Smooth muscle cell (in vitro differentiated cells): ENCODE measurements around the gene SYAP1. TPM values are rescaled to one million over a fixed set of nuclear protein-coding genes. Genes with fewer than 3 reads are reported as not detected.
A peak's percentile ranks its signal among the peaks of the same experiment; 100 is the strongest.
"Not testable (repeated sequence)": the region's sequence is repeated elsewhere in the genome, so short reads cannot be mapped to it uniquely, and the experiment has no call there.

Source experiments
- DNase-seq: peaks from one replicate; lab custom pipeline; 2025; ENCODE audit not compliant: unreplicated experiment; lab: John Stamatoyannopoulos, UW
- H2AFZ ChIP-seq: fragments of 200-600 bp; sonication (generic); 2 replicates; pipeline ENCODE4 v1.6.0; 2016; ENCODE audit warnings: antibody characterized with exemption, low read depth, mild to moderate bottlenecking
- H3F3A ChIP-seq: fragments of 200-600 bp; sonication (generic); 2 replicates; pipeline ENCODE4 v1.6.0; 2017; ENCODE audit warnings: antibody characterized with exemption, low read depth
- H3K27ac ChIP-seq: fragments of 200-600 bp; sonication (generic); 2 replicates; pipeline ENCODE4 v1.5.1; 2016; ENCODE audit warnings: low read depth, mild to moderate bottlenecking
- H3K27me3 ChIP-seq: fragments of 200-600 bp; sonication (generic); 2 replicates; pipeline ENCODE4 v1.6.1; 2016; ENCODE audit warnings: low read depth, mild to moderate bottlenecking
- H3K36me3 ChIP-seq: fragments of 200-600 bp; sonication (generic); 2 replicates; pipeline ENCODE4 v1.5.1; 2016; ENCODE audit warnings: low read depth
- H3K4me1 ChIP-seq: fragments of 200-600 bp; sonication (generic); 2 replicates; pipeline ENCODE4 v1.5.1; 2016; ENCODE audit warnings: low read depth
- H3K4me2 ChIP-seq: fragments of 200-600 bp; sonication (generic); 2 replicates; pipeline ENCODE4 v1.6.0; 2016; ENCODE audit warnings: mild to moderate bottlenecking
- H3K4me3 ChIP-seq: fragments of 200-600 bp; sonication (generic); 2 replicates; pipeline ENCODE4 v1.5.1; 2016; ENCODE audit warnings: mild to moderate bottlenecking
- H3K79me2 ChIP-seq: fragments of 200-600 bp; sonication (generic); 2 replicates; pipeline ENCODE4 v1.6.0; 2016; ENCODE audit warnings: low read depth, mild to moderate bottlenecking
- H3K9ac ChIP-seq: fragments of 200-600 bp; sonication (generic); 2 replicates; pipeline ENCODE4 v1.6.0; 2016; ENCODE audit warnings: low read depth
- H3K9me3 ChIP-seq: fragments of 200-600 bp; sonication (generic); replicated peaks from 2 replicates; pipeline ENCODE4 v1.5.1; 2016; ENCODE audit warnings: low read depth
- H4K20me1 ChIP-seq: fragments of 200-600 bp; sonication (generic); 2 replicates; pipeline ENCODE4 v1.6.0; 2016; ENCODE audit warnings: low read depth
- WGBS: methylation state at CpG from one replicate; pipeline ENCODE4 v1.1.7; 2016; ENCODE audit warnings: low lambda C conversion rate; 5-methylcytosine and 5-hydroxymethylcytosine counted together
- polyA plus RNA-seq: library from polyadenylated mRNA; unstranded; fragments of >200 nt; fragmentation: Nextera tagmentation; extraction: Ambion mirVana; gene quantifications from 2 replicates; pipeline ENCODE4 v1.2.1, GENCODE V29; 2016
- total RNA-seq: library from RNA; depleted of rRNA; stranded (reverse); fragments of >200 nt; gene quantifications from 2 replicates; pipeline ENCODE4 v1.2.3, GENCODE V29; 2014
- TF ChIP-seq, protein P1 (sequence below): fragments of 200-600 bp; sonication (generic); IDR thresholded peaks from 2 replicates; pipeline ENCODE4 v1.5.1; 2017; ENCODE audit warnings: borderline replicate concordance, mild to moderate bottlenecking, antibody characterized with exemption; ENCODE audit not compliant: insufficient read depth, poor library complexity, severe bottlenecking

SYAP1 gene
- total and polyA plus RNA-seq, 2 experiments from 2014 or later, result 52.3 to 52.8 TPM

DNA sequence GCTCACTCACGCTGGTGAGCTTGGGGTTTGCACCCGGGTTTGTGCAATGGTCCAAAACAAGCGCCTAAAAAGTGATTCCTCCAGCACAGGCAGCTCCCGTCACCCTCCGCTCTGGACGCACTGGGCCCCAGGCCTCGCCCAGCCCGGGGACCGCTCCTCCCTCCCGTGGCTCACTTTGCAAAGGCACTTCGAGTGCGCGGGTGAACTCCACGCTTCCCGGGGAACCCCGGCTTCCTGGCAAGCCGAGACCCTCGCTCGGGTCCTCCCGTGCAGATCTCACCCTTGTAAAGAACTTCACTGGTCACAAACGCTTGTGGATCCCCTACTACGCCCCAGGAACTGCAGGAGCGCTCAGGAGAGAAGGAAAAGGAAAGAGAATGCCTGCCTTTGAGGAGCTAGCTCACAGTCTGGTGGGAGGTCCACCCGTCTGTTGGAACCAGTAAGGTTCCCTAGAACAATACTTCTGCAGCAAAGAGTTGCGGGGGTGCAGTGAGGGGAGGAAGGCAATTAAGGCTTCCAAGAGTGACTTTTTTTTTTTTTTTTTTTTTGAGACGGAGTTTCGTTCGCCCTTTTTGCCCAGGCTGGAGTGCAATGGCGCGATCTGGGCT lies 6.8 kb upstream of the SYAP1 start, which contains the start of gene CTPS2:
CTPS2 (minus strand) TSS at position 122 of the 608 bp plus-strand sequence. CDS start 9,767 bp downstream, outside the sequence.
- Histone ChIP-seq H3K9ac (peak within 1 kb of the TSS; percentile 69), H4K20me1 (no peaks in the 10 kb centered on the region), H3K4me1 (peaks cover 6% of the 10 kb centered on the region), H3K79me2 (peaks cover 7% of the 10 kb centered on the region), H3F3A (no peaks in the 10 kb centered on the region), H3K27ac (peak within 1 kb of the TSS; percentile 38), H2AFZ (peak within 1 kb of the TSS; percentile 100), H3K27me3 (no peaks in the 10 kb centered on the region), H3K4me3 (peak within 1 kb of the TSS; percentile 86), H3K4me2 (peak within 1 kb of the TSS; percentile 95), H3K36me3 (no peaks in the 10 kb centered on the region), H3K9me3 (no peaks in the 10 kb centered on the region)
- peak; percentile 49 for DNase-seq
- TF ChIP-seq, protein P1, sequence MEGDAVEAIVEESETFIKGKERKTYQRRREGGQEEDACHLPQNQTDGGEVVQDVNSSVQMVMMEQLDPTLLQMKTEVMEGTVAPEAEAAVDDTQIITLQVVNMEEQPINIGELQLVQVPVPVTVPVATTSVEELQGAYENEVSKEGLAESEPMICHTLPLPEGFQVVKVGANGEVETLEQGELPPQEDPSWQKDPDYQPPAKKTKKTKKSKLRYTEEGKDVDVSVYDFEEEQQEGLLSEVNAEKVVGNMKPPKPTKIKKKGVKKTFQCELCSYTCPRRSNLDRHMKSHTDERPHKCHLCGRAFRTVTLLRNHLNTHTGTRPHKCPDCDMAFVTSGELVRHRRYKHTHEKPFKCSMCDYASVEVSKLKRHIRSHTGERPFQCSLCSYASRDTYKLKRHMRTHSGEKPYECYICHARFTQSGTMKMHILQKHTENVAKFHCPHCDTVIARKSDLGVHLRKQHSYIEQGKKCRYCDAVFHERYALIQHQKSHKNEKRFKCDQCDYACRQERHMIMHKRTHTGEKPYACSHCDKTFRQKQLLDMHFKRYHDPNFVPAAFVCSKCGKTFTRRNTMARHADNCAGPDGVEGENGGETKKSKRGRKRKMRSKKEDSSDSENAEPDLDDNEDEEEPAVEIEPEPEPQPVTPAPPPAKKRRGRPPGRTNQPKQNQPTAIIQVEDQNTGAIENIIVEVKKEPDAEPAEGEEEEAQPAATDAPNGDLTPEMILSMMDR, result no peak
- 14% methylated on average over 30 of the region's 30 CpGs for WGBS

DNA sequence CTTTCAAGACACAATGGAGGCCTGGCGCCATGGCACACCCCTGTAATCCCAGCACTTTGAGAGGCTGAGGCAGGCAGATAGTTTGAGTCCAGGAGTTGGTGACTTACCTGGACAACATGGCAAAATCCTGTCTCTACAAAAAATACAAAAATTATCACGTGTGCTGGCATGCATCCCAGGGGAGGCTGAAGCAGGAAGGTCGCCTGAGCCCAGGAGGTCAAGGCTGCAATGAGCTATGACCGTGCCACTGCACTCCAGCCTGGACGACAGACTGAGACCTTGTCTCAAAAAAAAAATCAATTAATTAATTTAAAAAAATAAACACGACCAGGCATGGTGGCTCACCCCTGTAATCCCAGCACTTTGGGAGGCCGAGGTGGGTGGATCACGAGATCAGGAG lies 4.9 kb upstream of the SYAP1 start:
- TF ChIP-seq, protein P1, result no peak
- Histone ChIP-seq H3K4me3 (no peak overlapping the region), H2AFZ (no peak overlapping the region), H3K79me2 (peaks cover 7% of the 10 kb centered on the region), H3K36me3 (no peaks in the 10 kb centered on the region), H3K4me2 (no peak overlapping the region), H3K27me3 (no peaks in the 10 kb centered on the region), H3K4me1 (peaks cover 10% of the 10 kb centered on the region), H3K27ac (no peak overlapping the region), H3F3A (no peaks in the 10 kb centered on the region), H3K9ac (no peak overlapping the region), H4K20me1 (no peaks in the 10 kb centered on the region), H3K9me3 (no peaks in the 10 kb centered on the region)
- WGBS, result 95% methylated on average over 8 of the region's 8 CpGs
- DNase-seq, result no peak

DNA sequence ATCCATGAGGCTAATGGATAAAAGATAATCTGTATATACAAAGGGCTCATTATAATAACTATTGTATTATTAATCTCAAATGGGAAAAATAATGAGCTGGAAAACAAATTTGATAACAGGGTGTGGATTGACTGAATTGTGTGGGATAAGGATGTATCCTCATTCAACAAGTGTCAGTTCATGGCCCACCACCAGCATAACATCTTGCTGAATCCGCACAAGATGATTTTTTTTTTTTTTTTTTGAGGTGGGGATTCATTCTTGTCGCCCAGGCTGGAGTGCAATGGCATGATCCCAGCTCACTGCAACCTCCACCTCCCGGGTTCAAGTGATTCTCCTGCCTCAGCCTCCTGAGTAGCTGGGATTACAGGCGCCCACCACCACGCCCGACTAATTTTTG lies 3.8 kb upstream of the SYAP1 start:
- H3K9me3 ChIP-seq, H3K27me3 ChIP-seq, H2AFZ ChIP-seq, H3K27ac ChIP-seq, H4K20me1 ChIP-seq, H3K4me2 ChIP-seq, H3K4me3 ChIP-seq, H3K36me3 ChIP-seq, H3K9ac ChIP-seq, DNase-seq, H3F3A ChIP-seq: not testable (repeated sequence)
- WGBS, result 94% methylated on average over 6 of the region's 6 CpGs
- H3K4me1 ChIP-seq, result peaks cover 10% of the 10 kb centered on the region
- peaks cover 15% of the 10 kb centered on the region for H3K79me2 ChIP-seq

DNA sequence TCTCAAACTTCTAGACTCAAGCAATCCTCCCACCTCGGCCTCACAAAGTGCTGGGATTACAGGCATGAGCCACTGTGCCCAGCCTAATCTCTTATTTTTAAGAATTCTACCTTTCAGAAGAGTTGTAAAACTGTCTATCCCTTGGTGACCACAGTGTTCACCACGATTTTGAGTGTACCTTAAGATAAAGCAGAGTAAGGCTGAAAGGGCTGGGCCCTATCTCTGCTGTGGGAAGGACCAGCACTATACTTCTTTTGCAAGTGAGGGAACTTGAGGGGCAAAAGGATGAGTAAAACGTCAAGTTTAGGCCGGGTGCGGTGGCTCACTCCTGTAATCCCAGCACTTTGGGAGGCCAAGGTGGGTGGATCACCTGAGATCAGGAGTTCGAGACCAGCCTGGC lies 3.0 kb upstream of the SYAP1 start:
- not testable (repeated sequence) for H3K27me3 ChIP-seq, H3K36me3 ChIP-seq
- WGBS, result 89% methylated on average over 6 of the region's 6 CpGs

More for the DNA sequence above, 3.0 kb upstream of the SYAP1 start:
- peaks cover 23% of the 10 kb centered on the region for H3K79me2 ChIP-seq
- peaks cover 18% of the 10 kb centered on the region for H4K20me1 ChIP-seq
- not testable (repeated sequence) for H3K4me2 ChIP-seq, DNase-seq, H3K9me3 ChIP-seq, H2AFZ ChIP-seq, H3K4me3 ChIP-seq, H3K4me1 ChIP-seq, H3K27ac ChIP-seq, H3K9ac ChIP-seq
- peaks cover 11% of the 10 kb centered on the region for H3F3A ChIP-seq
